22Rv1 (cell line): ENCODE data around the gene SRSF10.
"Not testable (repeated sequence)": the region's sequence is repeated elsewhere in the genome, so short reads cannot be mapped to it uniquely, and the experiment has no call there.

Experiments used
- CTCF ChIP-seq: fragments of 450-650 bp; IDR thresholded peaks from 2 replicates; pipeline ENCODE4 v1.5.1; 2017; ENCODE audit warnings: mild to moderate bottlenecking
- ZFX ChIP-seq: fragments of 450-650 bp; IDR thresholded peaks from 2 replicates; pipeline ENCODE4 v1.6.1; 2017; ENCODE audit warnings: antibody characterized with exemption, borderline replicate concordance

DNA sequence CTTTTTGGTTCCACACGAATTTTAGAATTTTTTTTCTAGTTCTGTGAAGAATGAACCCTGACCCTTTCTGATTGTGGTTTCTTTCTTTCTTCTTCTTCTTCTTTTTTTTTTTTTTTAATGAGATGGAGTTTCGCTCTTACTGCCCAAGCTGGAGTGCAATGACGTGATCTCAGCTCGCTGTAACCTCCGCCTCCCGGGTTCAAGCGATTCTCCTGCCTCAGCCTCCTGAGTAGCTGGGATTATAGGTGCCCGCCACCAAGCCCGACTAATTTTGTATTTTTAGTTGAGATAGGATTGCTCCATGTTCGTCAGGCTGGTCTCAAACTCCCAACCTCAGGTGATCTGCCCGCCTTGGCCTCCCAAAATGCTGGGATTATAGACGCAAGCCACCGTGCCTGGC lies 11.9 kb upstream of the SRSF10 start:
- TF ChIP-seq CTCF, ZFX: not testable (repeated sequence)
